ENCODE data around the gene AVL9.

Gene AVL9

DNA sequence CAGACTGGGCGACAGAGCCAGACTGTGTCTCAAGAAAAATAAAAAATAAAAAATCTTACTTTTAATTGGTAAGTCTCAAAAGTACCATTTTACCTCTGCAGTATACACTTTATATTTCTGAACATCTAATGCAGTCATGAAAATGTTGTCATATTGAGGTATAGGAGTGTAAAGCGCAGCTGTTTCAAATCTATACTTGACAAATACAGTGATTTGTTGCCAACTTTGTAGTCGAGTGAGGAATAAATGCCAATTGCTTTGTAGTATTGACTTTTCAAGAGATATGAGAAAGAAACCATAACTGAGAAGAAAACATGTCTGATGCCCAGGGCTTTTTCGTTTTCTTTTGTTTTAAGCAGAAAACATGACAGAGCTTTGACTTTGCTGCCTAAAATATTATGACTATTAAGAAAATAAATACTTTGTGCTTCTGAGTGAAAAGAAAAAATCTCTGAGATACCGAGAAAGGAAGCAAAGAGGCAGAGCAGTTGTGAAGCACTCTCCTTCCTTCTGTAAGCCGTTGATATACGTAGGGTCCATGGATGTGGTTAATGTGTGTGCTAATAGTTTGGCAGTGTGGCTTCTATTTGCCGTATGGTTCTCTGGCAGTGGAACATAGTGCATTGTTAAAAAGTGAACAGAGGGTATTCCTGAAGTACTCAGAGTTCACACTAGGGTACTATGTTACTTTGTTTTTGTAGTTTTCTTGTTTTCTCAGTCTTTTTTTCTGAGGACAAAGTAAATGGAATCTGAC is 38.2 kb downstream of the AVL9 start:
- no peak for DNase-seq (ENCODE audit: low read depth, low spot score)

DNA sequence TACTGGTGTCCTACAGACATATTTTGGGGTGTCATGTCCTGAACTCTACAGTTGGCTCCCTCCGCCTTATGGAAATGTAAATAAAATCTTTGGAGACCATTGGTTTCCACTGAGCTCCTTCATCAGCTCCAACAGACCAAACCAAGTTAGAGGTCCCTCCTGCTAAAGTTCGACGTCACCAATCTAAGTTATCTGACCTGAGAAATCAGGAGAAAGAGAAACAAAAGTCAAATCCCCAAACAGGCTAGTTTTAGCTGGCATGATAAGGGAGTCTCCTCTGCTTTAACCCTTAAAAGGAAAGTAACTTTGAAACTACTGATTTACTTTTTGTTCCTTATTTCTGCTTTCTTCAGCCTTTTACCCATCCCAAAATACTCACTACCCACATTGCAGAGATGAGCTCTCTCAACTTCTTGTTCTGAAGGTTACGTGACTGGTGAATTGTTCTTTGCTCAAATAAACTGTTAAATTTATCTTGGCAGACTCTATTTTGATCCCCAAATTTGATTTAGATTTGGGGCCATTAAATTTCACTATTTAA is 39.9 kb downstream of the AVL9 start:
- no peak for DNase-seq (ENCODE audit: low read depth, low spot score)

DNA sequence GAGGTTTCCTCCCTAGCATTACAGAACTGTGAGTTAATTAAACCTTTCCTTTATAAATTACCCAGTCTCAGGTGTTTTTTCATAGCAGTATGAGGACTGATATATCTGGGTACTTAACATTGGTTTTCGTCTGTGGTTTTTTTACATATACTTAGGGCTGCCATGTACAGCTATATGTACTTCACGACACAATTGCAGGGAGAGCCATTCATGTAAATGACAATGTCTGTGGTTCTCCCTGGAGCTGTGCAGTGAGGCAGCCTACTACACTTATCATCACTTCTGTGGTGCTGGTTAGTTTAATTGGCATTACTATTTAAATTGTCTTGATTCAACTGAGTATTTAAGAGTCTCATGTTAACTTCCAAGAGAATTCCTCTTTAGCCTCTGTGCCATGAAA is 40.7 kb downstream of the AVL9 start:
- no peak for DNase-seq (ENCODE audit: low read depth, low spot score)

DNA sequence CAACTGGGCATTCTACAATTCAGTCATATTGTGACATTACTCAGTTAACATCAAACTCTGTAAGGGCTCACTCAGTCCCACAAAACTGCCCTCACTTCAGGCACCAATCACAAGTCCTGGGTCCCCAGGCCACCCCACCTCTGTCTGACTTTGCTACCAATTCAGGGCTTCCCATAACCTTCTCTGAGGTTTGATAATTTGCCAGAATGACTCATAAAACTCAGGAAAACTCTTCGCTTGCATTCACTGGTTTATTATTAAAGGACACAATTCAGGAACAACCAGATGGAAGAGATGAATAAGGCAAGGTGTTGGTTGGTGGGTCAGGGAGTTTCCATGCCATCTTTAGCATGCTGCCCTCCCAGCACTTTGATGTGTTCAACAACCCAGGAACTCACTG is 41.3 kb downstream of the AVL9 start:
- no peak for DNase-seq (ENCODE audit: low read depth, low spot score)

DNA sequence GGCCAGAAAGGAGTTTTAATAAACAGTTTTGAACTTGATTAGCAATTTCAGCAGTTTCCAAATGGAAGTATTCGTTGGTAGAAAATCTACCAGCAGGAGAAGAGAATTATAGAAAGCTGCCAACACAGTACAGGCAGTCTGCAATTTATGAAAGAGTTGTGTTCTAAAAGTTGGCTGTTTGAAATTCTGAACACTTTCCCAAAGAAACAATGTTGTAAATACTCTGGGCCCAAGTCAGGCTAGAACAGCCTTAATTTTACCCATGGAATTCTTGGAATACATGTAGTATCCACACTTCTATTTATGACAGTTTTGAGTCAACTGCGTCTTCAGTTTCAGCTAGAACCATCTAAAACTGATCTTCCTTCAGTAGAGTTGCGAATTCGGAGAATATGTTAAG is 42.5 kb downstream of the AVL9 start:
- no peak for DNase-seq (ENCODE audit: low read depth, low spot score)

DNA sequence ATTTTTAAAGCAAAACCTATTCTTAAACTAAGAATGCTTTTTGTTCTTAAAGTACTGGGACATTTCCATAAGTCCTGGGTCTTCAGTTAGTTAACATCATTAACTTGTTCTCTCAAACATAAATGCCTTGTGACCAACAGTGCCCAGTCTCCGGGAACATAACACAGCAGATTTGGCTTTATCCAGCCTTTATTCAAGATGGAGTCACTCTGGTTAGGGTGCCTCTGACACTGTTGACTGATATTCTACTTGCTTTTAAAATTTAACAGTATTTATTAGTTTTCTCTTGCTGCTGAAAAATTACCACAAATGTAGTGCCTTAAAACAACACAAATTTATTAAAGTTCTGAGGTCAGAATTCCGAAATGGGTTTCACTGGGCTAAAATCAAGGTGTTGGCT is 44.1 kb downstream of the AVL9 start:
- no peak for DNase-seq (ENCODE audit: low read depth, low spot score)

DNA sequence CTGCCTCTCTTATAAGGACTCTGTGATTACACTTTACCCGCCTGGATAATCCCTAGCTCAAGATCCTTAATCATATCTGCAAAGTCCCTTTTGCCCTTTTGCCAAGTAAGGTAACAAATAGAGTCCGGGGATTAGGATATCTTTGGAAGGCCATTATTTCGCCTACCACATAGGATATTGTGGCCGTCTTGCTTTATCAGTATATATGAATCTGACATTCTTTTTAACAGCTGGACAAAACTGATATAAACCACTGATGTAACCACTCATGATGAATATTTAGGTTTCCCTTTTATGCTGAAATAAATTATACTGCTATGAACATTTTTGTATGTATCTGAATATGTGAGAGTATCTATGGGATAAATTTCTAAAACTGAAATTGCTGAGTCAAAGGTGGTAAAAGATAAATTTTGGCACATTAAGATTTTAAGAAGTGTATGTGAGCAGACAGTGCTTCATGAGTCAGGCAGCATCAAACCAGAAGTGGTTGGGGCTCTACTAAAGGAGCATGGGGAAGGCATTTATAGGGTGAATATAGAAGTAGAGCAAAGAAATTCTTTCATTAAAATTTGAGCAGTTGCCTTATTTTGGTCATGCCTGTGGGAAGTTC is 44.7 kb downstream of the AVL9 start:
- DNase-seq (ENCODE audit: low read depth, low spot score), result no peak

- no peak for DNase-seq (ENCODE audit: low read depth, low spot score)
Measured at GRCh38 chr7:32542595-32542994, 47.3 kb downstream of the AVL9 start.

GRCh38 chr7:32559480-32559879 is 64.2 kb downstream of the AVL9 start:
- DNase-seq (ENCODE audit: low read depth, low spot score), result no peak

DNA sequence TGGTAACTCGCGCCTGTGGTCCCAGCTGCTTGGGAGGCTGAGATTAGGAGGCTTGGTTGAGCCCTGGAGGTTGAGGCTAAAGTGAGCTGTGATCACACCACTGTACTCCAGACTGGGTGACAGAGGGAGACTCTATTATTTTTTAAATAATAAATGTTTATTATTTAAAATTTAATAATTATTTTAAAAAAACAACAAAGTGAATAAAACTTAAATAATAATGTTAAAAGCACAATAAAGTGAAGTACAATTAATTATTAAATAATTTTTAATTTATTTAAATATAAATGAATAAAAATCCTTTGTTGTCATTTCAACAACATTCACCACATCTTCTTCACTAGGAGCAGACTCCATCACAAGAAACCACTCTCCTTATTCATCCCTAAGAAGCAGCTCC is 64.8 kb downstream of the AVL9 start:
- DNase-seq (ENCODE audit: low read depth, low spot score), result no peak

GRCh38 chr7:32561613-32562012 is 66.3 kb downstream of the AVL9 start:
- DNase-seq (ENCODE audit: low read depth, low spot score), result no peak

DNA sequence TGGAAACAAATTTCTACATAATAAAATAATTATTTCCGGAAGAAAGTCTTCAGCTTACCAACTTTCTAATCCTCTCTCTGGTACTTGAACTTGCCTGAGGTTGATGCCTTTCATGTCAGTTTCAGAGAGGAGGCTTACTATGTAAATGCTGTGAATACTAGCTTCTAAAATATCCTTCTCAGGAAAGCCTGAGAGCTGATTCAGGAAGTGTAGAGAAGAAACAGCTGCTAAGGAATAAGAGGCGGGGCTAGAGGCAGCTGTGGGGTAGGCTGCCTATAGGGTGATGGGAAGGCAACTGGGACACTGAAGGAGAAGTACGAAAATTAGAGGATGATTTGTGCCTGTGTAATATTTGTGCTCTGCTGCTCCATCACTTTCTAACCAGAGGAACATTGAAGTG is 69.3 kb downstream of the AVL9 start:
- no peak for DNase-seq (ENCODE audit: low read depth, low spot score)

- DNase-seq (ENCODE audit: low read depth, low spot score), result no peak
Measured at GRCh38 chr7:32569388-32570289, 74.3 kb downstream of the AVL9 start.

- no peak for DNase-seq (ENCODE audit: low read depth, low spot score)
Measured at GRCh38 chr7:32573110-32573687, 77.9 kb downstream of the AVL9 start.

DNA sequence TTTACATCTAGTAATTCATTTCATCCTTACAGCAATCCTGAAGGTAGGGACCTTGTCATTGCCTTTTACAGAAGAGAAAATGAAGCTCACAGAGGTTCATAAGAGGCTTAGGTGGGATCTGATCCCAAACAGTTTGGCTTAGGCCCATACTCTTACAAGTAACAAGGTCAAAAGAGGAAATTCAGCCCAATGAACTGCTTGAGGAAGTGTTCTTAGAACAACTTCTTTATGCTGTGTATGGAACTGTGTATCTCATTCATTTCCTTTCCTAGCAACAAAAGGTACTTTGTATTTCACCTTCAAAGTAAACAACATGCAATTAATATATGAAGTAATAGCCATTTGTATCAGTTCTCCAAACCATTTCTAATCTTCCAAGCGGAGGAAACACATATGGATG is 79.3 kb downstream of the AVL9 start:
- no peak for DNase-seq (ENCODE audit: low read depth, low spot score)

- no peak for DNase-seq (ENCODE audit: low read depth, low spot score)
Measured at GRCh38 chr7:32577421-32577820, 82.1 kb downstream of the AVL9 start.

DNA sequence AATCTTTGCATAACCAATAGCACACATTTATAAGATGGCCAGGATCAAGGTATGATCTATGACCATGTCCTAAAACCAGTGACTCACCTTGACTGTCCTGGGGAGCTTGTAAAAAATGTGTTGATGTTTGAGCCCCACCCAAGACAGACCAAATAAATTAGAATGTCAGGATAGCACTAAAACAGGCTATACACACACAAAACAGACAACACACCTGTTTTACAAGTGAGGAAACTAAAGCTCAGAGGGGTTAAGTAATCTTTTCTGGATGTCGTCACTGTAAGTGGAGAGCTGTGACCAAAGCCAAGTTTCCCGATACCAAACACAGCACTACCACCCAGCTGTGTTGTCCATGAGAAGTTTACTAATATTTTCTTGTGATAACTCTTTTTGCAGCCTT is 84.5 kb downstream of the AVL9 start:
- no peak for DNase-seq (ENCODE audit: low read depth, low spot score)

DNA sequence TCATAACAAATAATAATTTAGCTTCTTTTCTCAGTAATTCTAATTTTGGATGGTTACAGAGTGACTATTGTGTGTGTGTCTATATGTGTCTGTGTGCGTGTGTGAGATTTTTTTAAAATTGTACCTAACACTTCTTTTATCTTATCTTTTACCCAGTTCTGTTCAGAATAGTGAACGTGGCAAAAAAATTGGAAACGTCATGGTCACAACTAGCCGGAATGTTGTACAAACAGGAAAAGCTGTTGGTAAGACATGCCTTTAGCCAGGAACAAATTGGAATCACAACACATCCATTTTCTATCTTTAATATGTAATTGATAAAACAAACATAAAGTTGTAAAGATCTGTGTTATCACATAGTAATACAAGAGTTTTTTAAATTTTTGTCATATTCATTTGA is 85.4 kb downstream of the AVL9 start:
- DNase-seq (ENCODE audit: low read depth, low spot score), result no peak

- DNase-seq (ENCODE audit: low read depth, low spot score), result no peak
Measured at GRCh38 chr7:32582036-32582435, 86.7 kb downstream of the AVL9 start.

DNA sequence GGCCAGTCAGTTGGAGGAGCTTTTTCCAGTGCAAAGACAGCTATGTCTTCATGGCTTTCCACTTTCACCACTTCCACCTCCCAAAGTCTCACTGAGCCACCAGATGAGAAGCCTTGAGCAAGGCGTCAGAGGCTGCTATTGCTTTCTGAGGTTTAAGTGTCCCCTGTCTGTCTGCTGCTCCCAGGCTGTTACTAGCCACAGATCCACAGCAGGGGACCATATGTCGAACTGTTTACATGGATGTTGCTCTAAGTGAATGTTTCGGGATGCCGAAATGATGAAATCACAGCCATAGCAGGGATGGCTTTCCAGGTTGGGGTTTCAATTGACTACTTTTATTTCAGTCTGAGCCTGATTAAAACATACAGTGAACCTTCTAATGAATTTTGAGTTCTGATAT is 88.5 kb downstream of the AVL9 start:
- DNase-seq (ENCODE audit: low read depth, low spot score), result no peak

DNA sequence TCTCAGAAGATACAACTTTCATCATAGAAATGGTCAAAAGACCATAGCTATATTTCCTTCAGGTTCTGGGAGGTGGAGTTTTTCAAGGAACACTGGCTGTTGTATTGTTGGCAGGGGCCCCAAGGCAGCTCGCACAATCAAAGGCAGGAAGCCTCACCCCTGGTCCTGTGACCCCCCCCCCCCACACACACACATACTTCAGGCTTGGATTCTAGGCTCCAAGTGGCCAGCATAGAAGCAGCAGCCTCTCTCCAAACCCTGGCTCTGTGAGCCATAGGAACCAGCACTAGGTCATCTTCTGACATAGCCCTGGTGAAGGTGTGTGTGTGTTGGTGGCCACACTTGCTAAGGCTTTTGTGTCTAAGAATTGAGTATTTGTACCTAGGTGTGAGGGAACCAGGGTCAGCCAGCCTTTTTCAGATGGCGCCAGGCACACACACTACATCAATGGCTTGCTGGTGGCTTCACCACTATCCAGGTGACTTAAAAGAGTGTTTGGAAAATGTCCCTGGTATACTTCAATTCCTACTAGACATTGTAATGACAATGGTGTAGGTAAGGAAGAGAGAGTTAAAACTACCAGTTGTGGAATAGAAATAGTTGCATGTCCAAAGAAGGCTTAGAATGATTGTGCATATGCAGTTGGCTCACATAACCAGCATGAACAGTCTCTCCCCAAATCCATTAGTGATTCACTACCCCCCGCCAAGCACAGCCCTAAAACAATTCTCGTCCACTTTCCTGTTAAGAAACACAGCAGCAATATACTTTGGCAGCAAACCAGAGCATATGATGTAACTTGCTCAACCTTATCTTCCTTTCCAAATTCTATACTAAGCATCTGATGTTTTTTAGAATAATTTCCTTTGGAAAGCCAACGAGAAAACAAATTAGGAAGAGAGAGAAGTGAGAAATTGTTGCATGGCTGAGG is 91.3 kb downstream of the AVL9 start:
- no peak for DNase-seq (ENCODE audit: low read depth, low spot score)
